Neural cell (in vitro differentiated cells): ENCODE data around the gene CFAP20DC. TPM values are rescaled to one million over a fixed set of nuclear protein-coding genes. Genes with fewer than 3 reads are reported as not detected.

Experiments
- H2AFZ ChIP-seq: fragments of 200-600, 300-800 bp; sonication (generic), shearing (Covaris generic); 2 replicates; pipeline ENCODE4 v1.6.0; 2014; ENCODE audit warnings: low read depth, mild to moderate bottlenecking, antibody characterized with exemption, low read length, moderate library complexity
- H3F3A ChIP-seq: fragments of 200-600 bp; shearing (Covaris generic); 2 replicates; pipeline ENCODE4 v1.6.1; 2016; ENCODE audit warnings: mild to moderate bottlenecking, moderate library complexity, mixed read lengths, antibody characterized with exemption, low read length; ENCODE audit not compliant: insufficient read depth, poor library complexity, severe bottlenecking
- H3K27ac ChIP-seq: fragments of 200-600, 300-800 bp; sonication (generic), shearing (Covaris generic); 2 replicates; pipeline ENCODE4 v1.5.1; 2014; ENCODE audit warnings: mild to moderate bottlenecking, low read length, moderate library complexity
- H3K27me3 ChIP-seq: fragments of 300-800, 200-600 bp; sonication (generic), shearing (Covaris generic); 2 replicates; pipeline ENCODE4 v1.6.0; 2014; ENCODE audit warnings: mild to moderate bottlenecking, low read depth, low read length, moderate library complexity; ENCODE audit not compliant: insufficient read depth
- H3K36me3 ChIP-seq: fragments of 300-800, 200-600 bp; sonication (generic), shearing (Covaris generic); 2 replicates; pipeline ENCODE4 v1.5.1; 2014; ENCODE audit warnings: mild to moderate bottlenecking, antibody characterized with exemption, low read length, moderate library complexity; ENCODE audit not compliant: insufficient read depth
- H3K4me2 ChIP-seq: fragments of 300-800, 200-600 bp; sonication (generic), shearing (Covaris generic); 2 replicates; pipeline ENCODE4 v1.6.0; 2014; ENCODE audit warnings: mild to moderate bottlenecking, low read length
- H3K4me3 ChIP-seq: fragments of 300-800, 200-600 bp; sonication (generic), shearing (Covaris generic); 2 replicates; pipeline ENCODE4 v1.5.1; 2014; ENCODE audit warnings: mild to moderate bottlenecking, low read length, moderate library complexity
- H3K79me2 ChIP-seq: fragments of 200-600 bp; shearing (Covaris generic); replicated peaks from 2 replicates; pipeline ENCODE4 v1.6.0; 2014; ENCODE audit warnings: mild to moderate bottlenecking, low read length, moderate library complexity; ENCODE audit not compliant: insufficient read depth
- H3K9ac ChIP-seq: fragments of 300-800, 200-600 bp; sonication (generic), shearing (Covaris generic); 2 replicates; pipeline ENCODE4 v1.6.1; 2016; ENCODE audit warnings: mild to moderate bottlenecking, low read length, mixed read lengths
- H3K9me2 ChIP-seq: fragments of 200-600 bp; shearing (Covaris generic); 2 replicates; pipeline ENCODE4 v1.6.1; 2016; ENCODE audit warnings: mild to moderate bottlenecking, low read length, mixed read lengths; ENCODE audit not compliant: insufficient read depth
- H3K9me3 ChIP-seq: fragments of 200-600, 300-800 bp; sonication (generic), shearing (Covaris generic); 2 replicates; pipeline ENCODE4 v1.6.1; 2016; ENCODE audit warnings: mild to moderate bottlenecking, mixed run types, low read length, moderate library complexity, mixed read lengths
- H4K20me1 ChIP-seq: fragments of 200-600 bp; shearing (Covaris generic); 2 replicates; pipeline ENCODE4 v1.6.1; 2016; ENCODE audit warnings: mild to moderate bottlenecking, mixed run types; ENCODE audit not compliant: insufficient read depth
- CTCF ChIP-seq: fragments of 450-650 bp; IDR thresholded peaks from 2 replicates; pipeline ENCODE4 v1.5.1; 2014; ENCODE audit warnings: antibody characterized with exemption, mild to moderate bottlenecking, moderate library complexity; ENCODE audit not compliant: poor library complexity, severe bottlenecking
- EP300 ChIP-seq: fragments of 450-650 bp; conservative IDR thresholded peaks from 2 replicates; pipeline ENCODE4 v1.6.1; 2014; ENCODE audit warnings: antibody characterized with exemption, mild to moderate bottlenecking, moderate library complexity; ENCODE audit not compliant: poor library complexity, severe bottlenecking
- EZH2 ChIP-seq: fragments of 200-600, 300-800 bp; shearing (Covaris generic), sonication (generic); IDR thresholded peaks from 2 replicates; pipeline ENCODE4 v1.6.1; 2014; ENCODE audit warnings: antibody characterized with exemption, low read length, borderline replicate concordance, mild to moderate bottlenecking; ENCODE audit not compliant: insufficient read depth, poor library complexity, severe bottlenecking
- MXI1 ChIP-seq: fragments of 450-650 bp; conservative IDR thresholded peaks from 2 replicates; pipeline ENCODE4 v1.6.1; 2014; ENCODE audit warnings: antibody characterized with exemption, mild to moderate bottlenecking; ENCODE audit not compliant: poor library complexity, severe bottlenecking
- POLR2AphosphoS5 ChIP-seq: IDR thresholded peaks from 2 replicates; pipeline ENCODE4 v1.6.1; 2012
- RAD21 ChIP-seq: fragments of 450-650 bp; conservative IDR thresholded peaks from 2 replicates; pipeline ENCODE4 v1.6.1; 2014; ENCODE audit warnings: antibody characterized with exemption, mild to moderate bottlenecking, moderate library complexity
- SMC3 ChIP-seq: fragments of 450-650 bp; conservative IDR thresholded peaks from 2 replicates; pipeline ENCODE4 v1.6.1; 2014; ENCODE audit warnings: antibody characterized with exemption, mild to moderate bottlenecking, moderate library complexity; ENCODE audit not compliant: poor library complexity
- TAF1 ChIP-seq: IDR thresholded peaks from 2 replicates; pipeline ENCODE4 v1.6.1; 2012; ENCODE audit warnings: low read depth
- polyA plus RNA-seq: library from polyadenylated mRNA; depleted of rRNA; stranded (reverse); fragments of >200 nt; gene quantifications from 2 replicates; pipeline ENCODE4 v1.2.3, GENCODE V29; 2014
- TF ChIP-seq, protein P1 (sequence below): IDR thresholded peaks from 2 replicates; pipeline ENCODE4 v1.6.1; 2012; ENCODE audit warnings: borderline replicate concordance

Gene CFAP20DC
- polyA plus RNA-seq, 1 donor from 2014 or later = not detected

DNA sequence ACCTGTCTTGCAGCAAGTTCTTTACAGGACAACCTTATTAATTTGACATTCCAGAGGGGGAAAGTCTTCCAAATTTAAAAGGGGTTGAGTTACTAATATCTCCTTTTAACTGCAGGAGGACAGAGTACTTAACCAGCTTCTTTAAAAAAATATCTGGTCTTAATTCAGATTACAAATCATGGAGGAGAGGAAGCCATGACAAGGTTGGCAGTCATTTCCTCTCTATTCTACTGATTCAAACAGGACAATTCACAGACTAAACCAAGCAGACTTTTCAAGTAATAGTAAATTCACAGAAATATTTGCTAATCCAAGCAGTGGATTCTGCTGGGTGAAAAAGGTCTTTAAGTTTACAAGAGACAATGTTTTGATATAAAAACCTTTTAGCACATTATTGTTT, 185.3 kb downstream of the CFAP20DC start:
- Histone ChIP-seq H3K27me3 (no peaks in the 10 kb centered on the region), H3K9ac (no peak overlapping the region), H3K79me2 (no peaks in the 10 kb centered on the region), H2AFZ (no peak overlapping the region), H3K4me2 (no peak overlapping the region), H3F3A (no peaks in the 10 kb centered on the region), H3K4me3 (no peak overlapping the region), H4K20me1 (no peaks in the 10 kb centered on the region), H3K27ac (no peak overlapping the region), H3K36me3 (no peaks in the 10 kb centered on the region), H3K9me3 (no peaks in the 10 kb centered on the region), H3K9me2 (no peaks in the 10 kb centered on the region)
- TF ChIP-seq, protein P1, sequence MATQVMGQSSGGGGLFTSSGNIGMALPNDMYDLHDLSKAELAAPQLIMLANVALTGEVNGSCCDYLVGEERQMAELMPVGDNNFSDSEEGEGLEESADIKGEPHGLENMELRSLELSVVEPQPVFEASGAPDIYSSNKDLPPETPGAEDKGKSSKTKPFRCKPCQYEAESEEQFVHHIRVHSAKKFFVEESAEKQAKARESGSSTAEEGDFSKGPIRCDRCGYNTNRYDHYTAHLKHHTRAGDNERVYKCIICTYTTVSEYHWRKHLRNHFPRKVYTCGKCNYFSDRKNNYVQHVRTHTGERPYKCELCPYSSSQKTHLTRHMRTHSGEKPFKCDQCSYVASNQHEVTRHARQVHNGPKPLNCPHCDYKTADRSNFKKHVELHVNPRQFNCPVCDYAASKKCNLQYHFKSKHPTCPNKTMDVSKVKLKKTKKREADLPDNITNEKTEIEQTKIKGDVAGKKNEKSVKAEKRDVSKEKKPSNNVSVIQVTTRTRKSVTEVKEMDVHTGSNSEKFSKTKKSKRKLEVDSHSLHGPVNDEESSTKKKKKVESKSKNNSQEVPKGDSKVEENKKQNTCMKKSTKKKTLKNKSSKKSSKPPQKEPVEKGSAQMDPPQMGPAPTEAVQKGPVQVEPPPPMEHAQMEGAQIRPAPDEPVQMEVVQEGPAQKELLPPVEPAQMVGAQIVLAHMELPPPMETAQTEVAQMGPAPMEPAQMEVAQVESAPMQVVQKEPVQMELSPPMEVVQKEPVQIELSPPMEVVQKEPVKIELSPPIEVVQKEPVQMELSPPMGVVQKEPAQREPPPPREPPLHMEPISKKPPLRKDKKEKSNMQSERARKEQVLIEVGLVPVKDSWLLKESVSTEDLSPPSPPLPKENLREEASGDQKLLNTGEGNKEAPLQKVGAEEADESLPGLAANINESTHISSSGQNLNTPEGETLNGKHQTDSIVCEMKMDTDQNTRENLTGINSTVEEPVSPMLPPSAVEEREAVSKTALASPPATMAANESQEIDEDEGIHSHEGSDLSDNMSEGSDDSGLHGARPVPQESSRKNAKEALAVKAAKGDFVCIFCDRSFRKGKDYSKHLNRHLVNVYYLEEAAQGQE = no peak
- no peak for TF ChIP-seq SMC3

DNA sequence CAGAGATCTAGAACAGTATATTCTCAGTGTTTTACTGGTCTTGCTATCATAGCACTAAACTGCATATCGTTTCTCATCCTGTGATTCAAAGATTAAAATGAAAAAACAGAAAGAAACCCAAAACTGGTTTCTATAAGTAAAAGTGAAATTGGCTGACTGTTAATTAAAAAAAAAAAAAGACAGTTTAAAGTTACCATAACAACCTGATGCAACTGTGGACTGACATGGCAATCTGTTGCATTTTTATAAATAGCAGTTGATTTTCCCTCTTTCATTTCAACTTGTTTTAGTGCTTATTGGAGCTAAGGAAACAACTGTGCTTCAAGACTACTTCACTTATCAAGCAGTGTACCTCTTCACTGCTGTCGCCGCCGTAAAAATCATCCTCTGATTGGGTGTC, 186.6 kb downstream of the CFAP20DC start:
- TF ChIP-seq MXI1 (no peak), EP300 (no peak), RAD21 (no peak), SMC3 (no peak), TAF1 (no peak), EZH2 (no peak), POLR2AphosphoS5 (no peak), CTCF (no peak)
- TF ChIP-seq, protein P1 = no peak
- Histone ChIP-seq H3K4me3 (no peak overlapping the region), H3K9ac (no peak overlapping the region), H3K9me2 (no peaks in the 10 kb centered on the region), H3K36me3 (no peaks in the 10 kb centered on the region), H3K79me2 (no peaks in the 10 kb centered on the region), H3K27ac (no peak overlapping the region), H3K27me3 (no peaks in the 10 kb centered on the region), H2AFZ (no peak overlapping the region), H3K4me2 (no peak overlapping the region), H3F3A (no peaks in the 10 kb centered on the region), H3K9me3 (no peaks in the 10 kb centered on the region), H4K20me1 (no peaks in the 10 kb centered on the region)
